ENCODE results near the gene IQGAP2. TPM values are rescaled to one million over a fixed set of nuclear protein-coding genes. Genes with fewer than 3 reads are reported as not detected.

The IQGAP2 gene
- polyA plus RNA-seq, 1 experiment = 0.01 TPM

- CTCF ChIA-PET = interaction anchor here (0.6 to 1.4 kb wide), 3 partner anchors 30 to 142 kb away, joined by 3 to 8 read pairs (median 3); no protein-coding TSS in a partner anchor
- DNase-seq (ENCODE audit: low read depth) = no peak
- no peak for TF ChIP-seq CTCF (IDR thresholded peaks at IDR 0.05; ENCODE audit: insufficient read depth, low read depth, low read length)
- H3K27me3 ChIP-seq (ENCODE audit: control insufficient read depth, insufficient read depth, low read length) = no peaks in the 10 kb centered on the region
- POLR2A ChIA-PET = no interaction called here
- H3K36me3 ChIP-seq (ENCODE audit: control insufficient read depth, insufficient read depth, low read length) = no peaks in the 10 kb centered on the region
- H3K4me3 ChIP-seq (ENCODE audit: low read depth, low read length) = no peak overlapping the region
These were observed 341.5 kb downstream of the IQGAP2 start for GRCh38 chr5:76744632-76745031.

GRCh38 chr5:76745670-76746069 is 342.6 kb downstream of the IQGAP2 start:
- TF ChIP-seq CTCF (IDR thresholded peaks at IDR 0.05; ENCODE audit: insufficient read depth, low read depth, low read length) = no peak
- no peak for DNase-seq (ENCODE audit: low read depth)

GRCh38 chr5:76746677-76747076 is 343.6 kb downstream of the IQGAP2 start:
- Histone ChIP-seq H3K36me3 (ENCODE audit: control insufficient read depth, insufficient read depth, low read length) (no peaks in the 10 kb centered on the region), H3K27me3 (ENCODE audit: control insufficient read depth, insufficient read depth, low read length) (no peaks in the 10 kb centered on the region), H3K4me3 (ENCODE audit: low read depth, low read length) (no peak overlapping the region)
- ChIA-PET POLR2A (no interaction called here), CTCF (no interaction called here)
- no peak for TF ChIP-seq CTCF (IDR thresholded peaks at IDR 0.05; ENCODE audit: insufficient read depth, low read depth, low read length)
- no peak for DNase-seq (ENCODE audit: low read depth)

More at GRCh38 chr5:76745670-76746069, 342.6 kb downstream of the IQGAP2 start:
- Histone ChIP-seq H3K36me3 (ENCODE audit: control insufficient read depth, insufficient read depth, low read length) (no peaks in the 10 kb centered on the region), H3K4me3 (ENCODE audit: low read depth, low read length) (no peak overlapping the region), H3K27me3 (ENCODE audit: control insufficient read depth, insufficient read depth, low read length) (no peaks in the 10 kb centered on the region)
- ChIA-PET CTCF (interaction anchor here (1.4 kb wide), 1 partner anchor 29 kb away, joined by 8 read pairs; no protein-coding TSS in a partner anchor), POLR2A (no interaction called here)

- Histone ChIP-seq H3K36me3 (ENCODE audit: control insufficient read depth, insufficient read depth, low read length) (no peaks in the 10 kb centered on the region), H3K4me3 (ENCODE audit: low read depth, low read length) (no peak overlapping the region), H3K27me3 (ENCODE audit: control insufficient read depth, insufficient read depth, low read length) (no peaks in the 10 kb centered on the region)
- POLR2A ChIA-PET = no interaction called here
- TF ChIP-seq CTCF (IDR thresholded peaks at IDR 0.05; ENCODE audit: insufficient read depth, low read depth, low read length) = no peak
- no peak for DNase-seq (ENCODE audit: low read depth)
- CTCF ChIA-PET = interaction anchor here (0.6 to 1.9 kb wide), 3 partner anchors 9 to 27 kb away, joined by 3 to 4 read pairs (median 3); no protein-coding TSS in a partner anchor
These were observed 344.6 kb downstream of the IQGAP2 start for GRCh38 chr5:76747706-76748105.

- no peak for DNase-seq (ENCODE audit: low read depth)
- H3K27me3 ChIP-seq (ENCODE audit: control insufficient read depth, insufficient read depth, low read length) = no peaks in the 10 kb centered on the region
- H3K4me3 ChIP-seq (ENCODE audit: low read depth, low read length) = no peak overlapping the region
- H3K36me3 ChIP-seq (ENCODE audit: control insufficient read depth, insufficient read depth, low read length) = no peaks in the 10 kb centered on the region
- ChIA-PET POLR2A (no interaction called here), CTCF (interaction anchor here (0.7 kb wide), 1 partner anchor 24 kb away, joined by 3 read pairs; no protein-coding TSS in a partner anchor)
- no peak for TF ChIP-seq CTCF (IDR thresholded peaks at IDR 0.05; ENCODE audit: insufficient read depth, low read depth, low read length)
These were observed 348.2 kb downstream of the IQGAP2 start for GRCh38 chr5:76751291-76751690.
